NCI-H2171 treated with DMSO at 0.1 percent for 48 hours (cell line): ENCODE measurements around the gene RFX7.
"Not testable (repeated sequence)": the region's sequence is repeated elsewhere in the genome, so short reads cannot be mapped to it uniquely, and the experiment has no call there.

Source experiments
- DNase-seq: peaks from one replicate; lab custom pipeline; 2025; lab: John Stamatoyannopoulos, UW

Gene RFX7

GRCh38 chr15:56205061-56205876 is 38.4 kb downstream of the RFX7 start:
- DNase-seq, result no peak

DNA sequence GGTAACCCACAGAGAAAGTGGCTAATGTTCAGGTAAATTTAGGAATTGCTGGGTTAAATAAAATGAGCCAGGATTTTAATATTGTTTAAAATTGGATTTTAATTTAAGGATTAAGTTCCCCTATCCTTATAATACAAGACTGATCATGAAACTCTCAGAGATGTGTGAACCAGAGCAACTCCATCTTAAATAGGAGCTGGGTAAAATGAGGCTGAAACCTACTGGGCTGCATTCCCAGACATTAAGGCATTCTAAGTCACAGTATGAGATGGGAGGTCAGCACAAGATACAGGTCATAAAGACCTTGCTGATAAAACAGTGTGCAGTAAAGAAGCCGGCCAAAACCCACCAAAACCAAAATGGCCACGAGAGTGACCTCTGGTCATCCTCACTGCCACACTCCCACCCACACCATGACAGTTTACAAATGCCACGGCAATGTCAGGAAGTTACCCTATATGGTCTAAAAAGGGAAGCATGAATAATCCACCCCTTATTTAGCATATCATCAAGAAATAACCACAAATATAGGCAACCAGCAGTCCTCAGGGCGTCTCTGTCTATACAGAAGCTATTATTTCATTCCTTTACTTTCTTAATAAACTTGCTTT is 40.3 kb downstream of the RFX7 start:
- DNase-seq, result not testable (repeated sequence)

DNA sequence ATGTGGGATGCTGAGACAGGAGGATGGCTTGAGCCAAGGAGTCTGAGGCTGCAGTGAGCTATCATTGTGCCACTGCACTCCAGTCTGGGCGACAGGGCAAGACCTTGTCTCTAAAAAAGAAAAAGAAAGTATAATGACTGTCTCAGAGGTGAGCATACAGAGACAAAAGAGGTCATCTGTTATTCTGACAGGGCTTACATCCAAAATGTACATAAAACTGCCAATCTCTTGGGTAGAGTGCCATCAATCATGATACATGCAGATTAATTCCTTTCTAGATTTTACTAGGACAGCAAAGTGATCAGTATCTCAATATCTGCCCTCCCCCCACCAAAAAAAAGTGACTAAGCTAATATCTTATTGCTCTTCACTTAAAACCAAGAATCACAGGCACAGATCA is 41.0 kb downstream of the RFX7 start:
- no peak for DNase-seq

DNA sequence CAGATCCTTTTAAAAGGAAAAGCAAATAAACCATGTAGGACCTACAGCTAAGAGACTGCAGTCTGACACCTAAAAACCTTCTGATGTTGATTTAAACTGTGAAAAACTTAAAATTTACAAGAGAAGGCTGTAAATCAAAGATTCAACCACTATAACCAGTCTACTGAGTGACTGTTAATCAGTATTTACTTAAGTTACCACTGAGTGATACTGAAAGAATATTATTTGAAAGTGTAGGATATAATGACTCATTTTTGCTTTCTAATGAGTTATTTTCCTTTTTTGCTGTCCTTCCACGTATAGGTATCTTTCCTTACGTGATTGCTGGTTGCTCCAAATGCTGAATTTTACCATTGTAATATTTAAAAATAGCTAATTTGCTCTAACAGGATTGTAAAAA is 44.6 kb downstream of the RFX7 start:
- DNase-seq, result no peak

DNA sequence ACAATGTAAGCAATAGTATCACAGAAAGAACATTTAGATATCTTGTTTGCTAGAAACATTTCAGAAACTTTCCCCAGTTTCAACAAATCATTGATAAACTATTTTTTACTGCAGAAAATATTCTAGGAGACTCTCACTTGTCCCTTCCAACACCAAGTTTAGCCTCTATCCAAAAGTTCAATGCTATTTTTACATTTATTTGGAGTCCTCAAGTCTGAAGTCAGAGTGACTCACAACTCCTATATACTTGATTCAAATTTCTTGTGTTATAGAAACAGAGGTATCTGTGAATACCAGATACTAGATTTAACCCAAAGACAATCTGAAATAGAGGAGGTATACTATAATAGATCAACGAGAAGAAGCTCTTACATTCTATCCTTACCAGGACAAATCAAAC is 49.6 kb downstream of the RFX7 start:
- DNase-seq, result no peak

DNA sequence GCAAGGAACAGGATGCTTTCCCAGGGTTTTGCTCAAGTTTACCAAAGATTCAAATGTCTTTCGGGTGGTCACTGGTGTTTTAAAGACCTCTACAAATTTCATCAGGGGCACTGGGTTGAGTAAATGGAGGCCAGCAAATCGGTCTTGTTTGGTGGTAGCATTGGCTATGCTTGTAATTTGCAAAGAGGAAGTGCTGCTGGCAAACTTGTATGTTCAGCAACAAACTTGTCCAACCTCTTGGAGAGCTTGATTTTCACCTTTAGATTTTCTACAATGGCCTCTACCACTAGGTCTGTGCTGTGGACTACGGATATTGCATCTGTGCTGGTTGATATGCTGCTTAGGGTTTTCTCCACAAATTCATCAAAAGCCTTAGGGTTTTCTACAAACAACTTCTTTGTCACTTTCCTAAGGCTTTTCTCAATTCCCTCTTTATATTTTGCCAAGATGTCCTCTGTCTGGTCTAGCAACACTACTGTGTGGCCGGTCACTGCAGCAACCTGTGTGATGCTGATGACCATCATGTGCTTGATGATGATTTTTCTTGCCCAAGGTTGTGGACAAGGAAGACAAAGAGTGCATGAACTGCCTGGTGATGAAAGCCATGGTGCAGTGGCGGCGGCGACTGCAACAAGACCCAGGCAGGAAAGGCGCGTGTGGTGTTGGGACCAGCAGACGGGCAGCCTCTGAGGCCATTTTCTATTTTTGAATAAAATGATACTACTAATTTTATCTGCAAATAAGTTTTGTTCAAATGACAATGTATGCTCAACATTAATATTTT is 50.8 kb downstream of the RFX7 start:
- DNase-seq, result no peak

GRCh38 chr15:56187665-56188064 is 56.0 kb downstream of the RFX7 start:
- DNase-seq, result no peak

DNA sequence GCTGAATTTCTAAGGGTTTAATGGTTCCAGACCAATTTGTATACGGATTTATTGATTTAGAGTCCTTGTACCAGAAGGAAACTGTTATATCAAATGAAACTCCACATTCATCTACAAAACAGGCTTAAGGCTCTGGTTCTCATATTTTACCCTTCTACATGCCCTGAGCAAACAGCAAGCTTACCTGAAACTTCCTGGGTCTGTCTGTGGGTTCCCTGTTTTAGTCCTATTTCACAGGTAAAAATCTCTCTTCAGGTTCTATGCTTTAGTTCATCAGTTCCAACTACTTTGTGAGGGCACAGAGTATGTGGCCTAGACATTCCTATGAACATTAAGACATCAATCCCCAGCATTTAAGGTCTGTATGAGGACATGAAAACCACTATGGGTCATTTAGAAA is 57.7 kb downstream of the RFX7 start:
- no peak for DNase-seq

GRCh38 chr15:56184516-56184915 is 59.2 kb downstream of the RFX7 start:
- no peak for DNase-seq

DNA sequence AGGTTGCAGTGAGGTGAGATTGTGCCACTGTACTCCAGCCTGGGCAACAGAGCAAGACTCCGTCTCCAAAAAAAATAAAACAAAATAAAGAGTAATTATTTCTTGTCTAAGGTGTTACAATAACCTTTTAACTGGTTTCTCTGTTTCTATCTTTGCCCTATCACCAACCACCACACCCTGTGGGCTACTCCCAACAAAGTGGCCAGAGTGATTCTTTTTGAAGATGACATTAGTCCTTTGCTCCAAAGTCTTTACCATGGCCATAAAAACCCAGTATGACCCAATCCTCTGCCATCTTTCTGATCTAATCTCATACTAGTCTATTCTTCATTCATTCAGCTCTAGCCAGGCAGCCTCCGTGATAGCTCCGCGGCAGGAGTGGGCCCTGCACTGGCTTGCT is 62.8 kb downstream of the RFX7 start:
- DNase-seq, result no peak

DNA sequence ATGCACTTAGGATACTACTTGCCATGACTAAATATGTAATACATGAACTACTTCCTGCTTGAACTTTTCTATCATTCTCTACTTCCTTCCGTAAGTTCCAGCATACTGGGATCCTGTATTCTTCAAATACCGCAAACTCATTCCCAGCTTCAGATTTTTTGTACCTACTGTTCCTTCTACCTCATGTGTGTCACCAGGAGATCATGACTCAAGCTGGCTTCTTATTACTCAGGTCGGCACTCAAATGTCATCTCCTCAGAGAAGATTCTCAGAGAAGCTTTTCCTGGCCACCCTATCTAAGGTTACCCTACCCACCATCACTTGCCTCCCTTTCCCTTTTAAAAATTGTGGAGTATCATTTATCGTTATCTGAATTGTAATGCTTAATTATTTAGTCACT is 66.7 kb downstream of the RFX7 start:
- DNase-seq, result no peak

GRCh38 chr15:56175788-56176187 is 67.9 kb downstream of the RFX7 start:
- DNase-seq, result no peak

- DNase-seq, result no peak
Measured at GRCh38 chr15:56174649-56175048, 69.0 kb downstream of the RFX7 start.

DNA sequence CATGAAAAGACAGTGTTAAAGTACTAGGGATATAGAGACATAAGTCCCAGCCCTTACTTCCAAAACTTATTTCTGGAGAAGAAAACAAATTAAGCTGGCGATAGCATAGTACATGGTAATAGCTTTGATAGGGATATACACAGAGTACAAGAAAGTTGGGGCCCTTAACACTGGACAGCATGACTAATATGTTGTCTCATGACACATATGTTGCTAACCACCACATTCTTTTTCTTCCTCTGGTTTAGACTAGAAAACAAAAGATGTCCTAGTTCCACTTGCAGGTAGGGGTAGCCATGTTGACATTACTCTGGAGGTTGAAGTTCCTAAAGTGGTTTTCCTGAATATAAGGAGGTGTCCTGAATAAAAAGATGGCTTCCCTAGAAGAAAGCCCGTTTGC is 75.3 kb downstream of the RFX7 start:
- no peak for DNase-seq

GRCh38 chr15:56165234-56165633 is 78.4 kb downstream of the RFX7 start:
- no peak for DNase-seq

DNA sequence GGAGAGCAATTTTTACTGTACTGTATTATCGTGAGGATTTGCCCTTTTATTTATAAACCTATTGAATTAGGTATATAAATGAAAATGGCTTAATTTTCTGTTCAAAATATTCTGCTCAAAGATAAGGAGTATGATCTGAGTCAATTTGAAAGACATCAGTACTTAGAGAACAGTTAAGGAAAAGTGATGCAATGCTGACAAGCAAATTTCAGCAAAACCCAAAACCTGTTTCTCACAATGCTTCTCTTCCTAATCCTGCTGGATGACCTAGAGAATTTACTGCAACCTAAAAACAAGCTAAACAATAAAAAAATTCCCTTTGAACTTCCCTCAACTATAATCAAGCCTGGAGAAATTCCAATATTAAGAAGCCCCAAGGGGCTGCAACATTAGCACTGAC is 82.7 kb downstream of the RFX7 start:
- DNase-seq, result no peak

- no peak for DNase-seq
Measured at GRCh38 chr15:56156877-56157276, 86.8 kb downstream of the RFX7 start.

DNA sequence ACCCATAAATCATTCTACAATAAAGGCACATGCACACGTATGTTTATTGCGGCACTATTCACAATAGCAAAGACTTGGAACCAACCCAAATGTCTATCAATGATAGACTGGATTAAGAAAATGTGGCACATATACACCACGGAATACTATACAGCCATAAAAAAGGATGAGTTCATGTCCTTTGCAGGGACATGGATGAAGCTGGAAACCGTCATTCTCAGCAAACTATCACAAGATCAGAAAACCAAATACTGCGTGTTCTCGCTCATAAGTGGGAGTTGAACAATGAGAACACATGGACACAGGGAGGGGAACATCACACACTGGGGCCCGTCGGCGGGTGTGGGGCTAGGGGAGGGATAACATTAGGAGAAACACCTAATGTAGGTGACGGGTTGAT is 88.4 kb downstream of the RFX7 start:
- DNase-seq, result not testable (repeated sequence)

GRCh38 chr15:56154768-56155167 is 88.9 kb downstream of the RFX7 start:
- DNase-seq, result not testable (repeated sequence)

- DNase-seq, result peak; percentile 74
Measured at GRCh38 chr15:56150204-56150603, 93.5 kb downstream of the RFX7 start.

GRCh38 chr15:56148064-56148463 is 95.6 kb downstream of the RFX7 start:
- no peak for DNase-seq

DNA sequence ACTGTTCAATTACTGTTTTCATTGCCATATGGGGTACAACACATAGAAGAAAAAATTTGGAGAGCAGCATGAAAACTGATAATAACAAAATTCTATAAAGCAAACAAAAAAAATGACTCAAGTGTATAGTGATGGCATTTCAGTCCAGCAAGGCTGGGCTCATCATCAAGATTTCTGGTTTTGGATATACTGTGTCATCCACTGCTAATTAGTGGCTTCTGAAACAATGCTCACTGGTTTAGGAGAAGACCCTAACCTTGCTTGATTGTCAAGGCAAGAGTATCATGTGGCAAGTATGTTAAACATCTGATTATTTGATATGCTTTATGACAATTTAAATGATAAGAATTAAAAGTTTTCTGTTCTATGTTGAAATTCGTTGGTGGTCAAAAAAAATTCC is 96.9 kb downstream of the RFX7 start:
- no peak for DNase-seq

GRCh38 chr15:56128081-56128480 is 115.6 kb downstream of the RFX7 start:
- no peak for DNase-seq
